ENCODE data around the gene UMODL1. TPM values are rescaled to one million over a fixed set of nuclear protein-coding genes. Genes with fewer than 3 reads are reported as not detected.
A peak's percentile ranks its signal among the peaks of the same experiment; 100 is the strongest.

The UMODL1 gene
- total RNA-seq, 1 experiment from 2014 or later = not detected

DNA sequence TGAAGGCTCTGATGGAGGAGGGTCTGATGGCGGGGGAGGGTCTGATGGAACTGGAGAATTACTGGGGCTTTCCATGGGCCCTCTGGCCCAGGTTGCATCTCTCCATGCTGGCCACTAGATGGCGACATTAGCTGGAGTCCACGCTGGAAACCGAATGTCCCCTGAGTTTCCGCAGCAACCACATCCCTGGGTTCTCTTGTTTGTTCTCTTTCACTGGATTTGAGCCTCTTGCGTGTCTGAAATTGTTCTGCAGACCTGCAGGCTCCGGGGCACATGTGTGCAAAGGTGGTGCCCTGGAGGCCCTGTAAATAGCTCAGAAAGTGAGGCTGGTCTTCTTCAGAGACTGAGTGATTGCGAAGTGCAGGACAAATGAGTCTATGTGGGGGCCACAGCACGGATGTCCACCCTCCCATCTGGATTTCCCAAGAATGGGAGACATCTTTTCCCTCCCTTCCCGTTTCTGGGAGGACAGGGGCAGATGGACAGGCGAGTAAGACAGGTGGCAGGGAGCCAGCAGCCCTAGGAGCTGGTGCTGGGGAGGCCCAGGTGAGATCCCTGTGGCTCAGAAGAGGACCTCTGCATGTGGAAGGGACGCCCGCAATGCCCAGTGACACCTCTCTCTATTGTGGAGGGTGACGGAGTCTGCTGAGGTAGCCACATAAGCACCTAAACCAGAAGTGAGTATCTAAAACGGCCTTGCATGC lies 74.6 kb downstream of the UMODL1 start:
- peaks cover 3% of the 10 kb centered on the region in 2 experiments; a peak in 2 of 4 replicates for H3K4me1 Mint-ChIP-seq
- no CpG with 5 or more reads among the region's 15 CpGs for WGBS (ENCODE audit: extremely low coverage, insufficient read length, low lambda C conversion rate)
- H3K9me3 ChIP-seq (ENCODE audit: control insufficient read depth, low read depth, low read length) = no peaks in the 10 kb centered on the region
- no peaks in the 10 kb centered on the region for H4K20me1 ChIP-seq (ENCODE audit: control insufficient read depth, insufficient read depth, insufficient read length)
- H3K9me3 Mint-ChIP-seq = no peaks in the 10 kb centered on the region; a peak in 1 of 5 replicates
- H2BK120ac ChIP-seq (ENCODE audit: low read depth, low read length, poor library complexity, severe bottlenecking) = no peak overlapping the region
- H3K27me3 ChIP-seq (ENCODE audit: insufficient read depth, low read length) = no peaks in the 10 kb centered on the region
- H3K23me2 ChIP-seq (ENCODE audit: insufficient read length, low read depth, low read length, poor library complexity, severe bottlenecking) = no peaks in the 10 kb centered on the region
- no peak overlapping the region for H2BK5ac ChIP-seq (ENCODE audit: insufficient read length, low read length)
- no peak overlapping the region for H2AFZ ChIP-seq (ENCODE audit: low read length)
- no peak overlapping the region for H3K4me2 ChIP-seq (ENCODE audit: insufficient read depth, insufficient read length, low read length)
- DNase-seq = peak; percentile 67
- H2AK5ac ChIP-seq (ENCODE audit: insufficient read length, low read length) = no peak overlapping the region
- TF ChIP-seq, protein P1, sequence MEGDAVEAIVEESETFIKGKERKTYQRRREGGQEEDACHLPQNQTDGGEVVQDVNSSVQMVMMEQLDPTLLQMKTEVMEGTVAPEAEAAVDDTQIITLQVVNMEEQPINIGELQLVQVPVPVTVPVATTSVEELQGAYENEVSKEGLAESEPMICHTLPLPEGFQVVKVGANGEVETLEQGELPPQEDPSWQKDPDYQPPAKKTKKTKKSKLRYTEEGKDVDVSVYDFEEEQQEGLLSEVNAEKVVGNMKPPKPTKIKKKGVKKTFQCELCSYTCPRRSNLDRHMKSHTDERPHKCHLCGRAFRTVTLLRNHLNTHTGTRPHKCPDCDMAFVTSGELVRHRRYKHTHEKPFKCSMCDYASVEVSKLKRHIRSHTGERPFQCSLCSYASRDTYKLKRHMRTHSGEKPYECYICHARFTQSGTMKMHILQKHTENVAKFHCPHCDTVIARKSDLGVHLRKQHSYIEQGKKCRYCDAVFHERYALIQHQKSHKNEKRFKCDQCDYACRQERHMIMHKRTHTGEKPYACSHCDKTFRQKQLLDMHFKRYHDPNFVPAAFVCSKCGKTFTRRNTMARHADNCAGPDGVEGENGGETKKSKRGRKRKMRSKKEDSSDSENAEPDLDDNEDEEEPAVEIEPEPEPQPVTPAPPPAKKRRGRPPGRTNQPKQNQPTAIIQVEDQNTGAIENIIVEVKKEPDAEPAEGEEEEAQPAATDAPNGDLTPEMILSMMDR (conservative IDR thresholded peaks at IDR 0.05) = peak; percentile 91
- no peak overlapping the region for H4K91ac ChIP-seq (ENCODE audit: insufficient read length, low read depth, low read length)
- H2BK15ac ChIP-seq (ENCODE audit: low read depth, low read length) = no peak overlapping the region
- no peak overlapping the region for H4K8ac ChIP-seq (replicated peaks; ENCODE audit: insufficient read length, low read depth, low read length)
- H2BK12ac ChIP-seq (ENCODE audit: insufficient read length, low read depth, low read length) = no peak overlapping the region
- no peak overlapping the region for H2BK20ac ChIP-seq (ENCODE audit: low read depth, low read length, poor library complexity, severe bottlenecking)
- peaks cover 4% of the 10 kb centered on the region; the same call in 1 of the 2 replicates for H3K27me3 Mint-ChIP-seq (ENCODE audit: low read depth)
- H3K4ac ChIP-seq (ENCODE audit: low read depth, low read length) = no peak overlapping the region
- no peaks in the 10 kb centered on the region for H3K79me1 ChIP-seq (ENCODE audit: insufficient read depth, low read depth, low read length, poor library complexity, severe bottlenecking)
- no peaks in the 10 kb centered on the region for H3K79me2 ChIP-seq (ENCODE audit: insufficient read depth, low read length)
- H3K23ac ChIP-seq (ENCODE audit: insufficient read length, low read depth, low read length) = no peak overlapping the region
- H3K36me3 Mint-ChIP-seq (ENCODE audit: insufficient read depth in 1 of 3, low read depth in 3 of 3) = no peaks in the 10 kb centered on the region
- H3K4me3 Mint-ChIP-seq = no peak overlapping the region
- H3K9ac ChIP-seq (ENCODE audit: extremely low read depth, insufficient read length, low read length) = no peak overlapping the region
- no peak overlapping the region for H3K18ac ChIP-seq (ENCODE audit: insufficient read length, low read depth, low read length)
- H3K4me1 ChIP-seq (ENCODE audit: insufficient read depth, low read length) = no peaks in the 10 kb centered on the region
- no peak overlapping the region for H4K5ac ChIP-seq (ENCODE audit: insufficient read length, low read depth, low read length)
- H3T11ph ChIP-seq (ENCODE audit: low read length) = no peak overlapping the region
- no peak overlapping the region for H3K14ac ChIP-seq (ENCODE audit: insufficient read depth, low read length)
- no peak overlapping the region for H3K27ac ChIP-seq (ENCODE audit: insufficient read length, low read depth, low read length)
- no peak overlapping the region for H3K27ac Mint-ChIP-seq
- H3K56ac ChIP-seq (ENCODE audit: insufficient read length, low read depth, low read length) = no peak overlapping the region
